ENCODE measurements around the gene PRSS1.
"Not testable (repeated sequence)": the region's sequence is repeated elsewhere in the genome, so short reads cannot be mapped to it uniquely, and the experiment has no call there.

DNA sequence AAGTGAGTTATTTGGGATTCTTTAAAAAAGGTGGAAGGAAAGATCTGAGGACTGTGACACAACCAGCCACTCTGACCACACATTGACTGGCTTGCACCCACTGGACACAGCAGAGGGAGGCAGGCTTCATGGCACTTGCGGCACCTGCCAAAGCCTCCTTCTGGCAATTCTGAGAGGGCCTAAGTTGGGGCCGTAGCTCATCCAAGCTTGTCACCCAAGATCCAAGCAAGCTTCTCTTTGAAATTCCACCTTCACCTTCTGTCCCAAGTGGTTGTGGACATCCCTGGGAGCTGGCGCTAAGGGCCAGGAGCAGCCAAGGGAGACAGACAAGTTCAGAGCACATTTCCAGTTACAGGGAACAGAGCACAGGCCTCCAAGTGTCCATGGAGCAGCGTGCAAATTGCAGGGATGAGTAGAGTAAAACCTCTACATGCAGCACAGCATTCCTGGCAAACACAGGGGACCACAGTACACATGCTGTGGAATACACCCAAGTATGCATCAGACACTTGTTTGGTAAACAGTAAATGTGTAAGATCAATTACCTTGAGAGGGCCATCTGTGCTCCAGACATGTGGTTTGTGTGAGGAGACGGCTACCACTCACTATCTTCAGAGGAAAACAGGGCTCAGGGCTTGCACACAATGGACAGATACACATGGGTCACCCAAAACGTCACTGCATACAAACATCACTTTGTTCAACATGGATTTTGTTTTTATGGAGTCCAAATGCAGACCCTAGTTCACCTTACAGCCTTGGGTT is 26.3 kb downstream of the PRSS1 start:
- TF ChIP-seq, protein P1, sequence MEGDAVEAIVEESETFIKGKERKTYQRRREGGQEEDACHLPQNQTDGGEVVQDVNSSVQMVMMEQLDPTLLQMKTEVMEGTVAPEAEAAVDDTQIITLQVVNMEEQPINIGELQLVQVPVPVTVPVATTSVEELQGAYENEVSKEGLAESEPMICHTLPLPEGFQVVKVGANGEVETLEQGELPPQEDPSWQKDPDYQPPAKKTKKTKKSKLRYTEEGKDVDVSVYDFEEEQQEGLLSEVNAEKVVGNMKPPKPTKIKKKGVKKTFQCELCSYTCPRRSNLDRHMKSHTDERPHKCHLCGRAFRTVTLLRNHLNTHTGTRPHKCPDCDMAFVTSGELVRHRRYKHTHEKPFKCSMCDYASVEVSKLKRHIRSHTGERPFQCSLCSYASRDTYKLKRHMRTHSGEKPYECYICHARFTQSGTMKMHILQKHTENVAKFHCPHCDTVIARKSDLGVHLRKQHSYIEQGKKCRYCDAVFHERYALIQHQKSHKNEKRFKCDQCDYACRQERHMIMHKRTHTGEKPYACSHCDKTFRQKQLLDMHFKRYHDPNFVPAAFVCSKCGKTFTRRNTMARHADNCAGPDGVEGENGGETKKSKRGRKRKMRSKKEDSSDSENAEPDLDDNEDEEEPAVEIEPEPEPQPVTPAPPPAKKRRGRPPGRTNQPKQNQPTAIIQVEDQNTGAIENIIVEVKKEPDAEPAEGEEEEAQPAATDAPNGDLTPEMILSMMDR (IDR thresholded peaks at IDR 0.05): not testable (repeated sequence)
- not testable (repeated sequence) for TF ChIP-seq EZH2 (IDR thresholded peaks at IDR 0.05)
